ENCODE results near the gene CA4.
"Not testable (repeated sequence)": the region's sequence is repeated elsewhere in the genome, so short reads cannot be mapped to it uniquely, and the experiment has no call there.

Gene CA4

DNA sequence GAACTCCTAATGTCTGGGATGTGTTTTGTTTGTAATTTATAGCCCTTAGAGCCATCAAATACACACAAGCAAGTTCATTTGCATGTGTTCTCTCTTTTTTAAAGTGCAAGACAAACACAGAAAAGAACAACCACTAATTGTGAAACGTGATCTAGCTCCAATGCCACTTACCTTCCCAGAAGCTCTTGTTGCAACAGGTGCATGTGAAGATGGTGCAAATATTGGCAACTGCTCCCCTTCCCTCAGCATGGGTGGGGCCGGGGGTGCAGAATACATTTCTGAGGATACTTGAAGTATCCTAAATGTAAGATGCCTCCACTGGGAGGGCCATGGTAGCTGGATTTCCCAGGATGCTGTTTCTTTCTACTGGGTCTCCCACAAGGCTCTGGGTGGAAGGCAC is 28.4 kb downstream of the CA4 start:
- not testable (repeated sequence) for DNase-seq

DNA sequence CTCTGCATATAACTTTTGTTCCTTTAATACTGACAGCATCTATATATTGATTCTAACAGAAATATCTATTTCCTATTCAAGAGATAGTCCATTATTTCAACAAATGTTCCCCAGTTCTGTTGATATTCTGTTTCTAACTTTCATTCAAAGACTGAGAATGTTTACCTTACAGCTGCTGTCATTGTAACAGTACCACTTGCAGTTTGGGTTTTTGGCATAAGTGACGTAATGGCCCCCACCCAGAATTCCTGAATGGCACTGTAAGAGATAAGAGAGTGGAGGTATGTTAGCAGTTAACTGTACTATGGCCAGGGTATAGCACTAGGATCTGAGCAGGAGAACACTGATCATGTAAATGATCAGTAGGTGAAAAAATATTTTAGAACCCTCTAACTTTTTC is 30.6 kb downstream of the CA4 start:
- not testable (repeated sequence) for DNase-seq

DNA sequence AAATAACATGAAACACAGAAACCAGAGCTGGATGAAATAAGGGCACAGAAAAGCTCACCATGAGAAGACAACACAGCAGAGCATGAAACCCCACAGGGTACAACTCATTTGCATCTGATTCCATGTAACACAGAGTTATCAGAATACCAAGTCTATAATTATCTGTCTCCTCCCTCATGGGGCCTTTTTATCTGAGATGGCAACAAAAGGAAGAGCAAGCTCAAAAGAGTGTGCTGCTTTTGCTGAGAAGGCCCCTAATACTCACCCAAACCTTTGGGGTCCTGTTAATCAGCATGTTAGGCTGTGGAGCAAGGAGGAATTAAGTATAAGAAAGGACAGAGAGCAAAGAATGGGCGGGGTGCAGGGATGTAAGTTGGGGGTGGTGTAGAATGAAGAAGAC is 36.6 kb downstream of the CA4 start:
- DNase-seq = not testable (repeated sequence)

DNA sequence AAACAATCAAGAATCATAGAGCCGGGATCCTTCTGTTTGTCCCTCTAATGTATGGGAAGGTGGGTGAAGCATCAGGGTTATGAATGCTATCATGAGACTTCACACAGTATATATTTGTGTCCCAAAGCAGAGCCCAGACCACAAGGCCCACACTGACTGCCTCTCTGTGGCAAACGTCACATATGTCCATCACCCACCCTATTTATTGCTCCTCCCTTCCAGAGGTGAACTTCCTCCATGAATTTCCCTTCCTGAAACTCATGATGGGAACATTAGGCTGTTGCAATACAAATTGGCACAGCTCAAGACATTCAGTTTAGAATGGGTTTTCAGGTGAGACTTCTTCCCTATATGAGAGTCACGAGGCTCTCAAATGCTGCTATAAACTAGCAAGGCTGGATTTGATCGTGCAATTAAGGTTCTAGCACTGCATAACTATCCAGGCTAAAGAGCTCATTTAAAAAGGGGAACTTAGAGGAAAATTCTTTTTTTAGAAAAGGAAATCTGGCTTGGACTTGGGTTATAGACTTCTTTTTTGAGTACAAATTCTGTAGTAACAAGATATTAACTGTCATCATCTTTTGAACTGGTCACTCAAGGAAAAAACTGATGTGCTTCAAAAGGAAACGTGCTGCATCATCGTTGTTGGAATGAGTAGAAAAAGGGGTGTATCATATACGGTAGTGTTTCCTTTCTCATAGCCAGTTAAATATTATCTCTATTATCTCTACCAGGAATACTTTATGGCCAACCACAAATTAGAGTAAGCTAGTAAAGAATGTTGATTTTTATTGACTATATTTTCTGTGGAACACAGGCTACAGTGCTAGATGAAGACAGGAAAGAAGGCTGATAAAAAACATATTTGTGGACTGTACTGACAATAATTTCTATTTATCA is 37.3 kb downstream of the CA4 start:
- DNase-seq = not testable (repeated sequence)

DNA sequence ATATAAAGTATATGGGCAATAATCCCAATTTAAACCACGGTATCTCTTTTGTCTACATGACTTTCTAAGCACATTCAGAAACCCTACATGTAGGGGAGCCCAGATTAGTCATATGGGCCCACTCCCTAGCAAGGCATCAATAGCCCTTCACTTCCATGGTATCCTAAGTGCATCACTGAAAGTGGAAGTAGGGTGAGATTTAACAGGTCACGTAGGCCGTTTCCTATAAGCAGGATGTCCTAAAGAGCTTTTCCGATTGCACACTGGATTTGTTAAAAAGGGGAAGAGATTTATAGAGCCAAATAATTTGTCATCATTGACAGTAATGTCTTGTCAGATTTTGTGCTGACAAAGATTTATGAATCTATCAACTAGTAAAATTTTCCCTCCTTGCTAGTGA is 39.0 kb downstream of the CA4 start:
- DNase-seq = no peak

DNA sequence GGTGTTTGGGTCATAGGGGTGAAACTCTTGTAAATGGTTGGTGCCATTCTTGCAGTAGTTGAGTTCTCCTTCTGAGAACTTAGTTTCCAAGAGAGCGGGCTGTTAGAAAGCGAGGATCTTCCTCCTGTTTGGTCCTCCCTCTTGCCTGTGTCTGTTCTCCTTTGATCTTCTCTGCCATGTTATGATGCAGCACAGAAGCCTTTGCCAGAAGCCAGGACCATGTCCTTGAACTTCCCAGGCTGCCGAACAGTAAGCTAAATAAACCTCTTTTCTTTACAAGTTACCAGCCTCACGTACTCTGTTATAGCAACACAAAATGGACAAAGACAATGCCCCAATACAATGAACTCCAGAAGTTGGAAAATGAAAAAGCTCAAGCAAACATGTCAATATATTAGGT is 40.3 kb downstream of the CA4 start:
- not testable (repeated sequence) for DNase-seq

DNA sequence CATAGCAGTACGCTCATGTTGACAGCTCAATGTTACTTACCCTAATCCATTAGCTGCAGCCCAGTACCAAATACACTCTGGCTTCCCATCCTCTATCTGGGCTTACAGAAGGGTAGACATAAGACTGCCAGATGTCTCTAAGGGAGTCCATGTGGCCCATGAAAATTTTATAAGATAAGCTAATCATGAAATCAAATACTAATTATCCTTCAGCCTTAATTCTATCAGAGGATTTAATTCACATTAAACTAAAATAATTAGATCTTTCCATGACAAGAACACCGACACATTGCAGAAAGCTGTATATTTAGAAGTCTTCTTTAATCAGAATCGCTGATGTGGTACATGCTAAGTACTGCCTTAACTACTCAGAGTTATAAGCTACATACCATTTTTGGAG is 43.3 kb downstream of the CA4 start:
- not testable (repeated sequence) for DNase-seq

DNA sequence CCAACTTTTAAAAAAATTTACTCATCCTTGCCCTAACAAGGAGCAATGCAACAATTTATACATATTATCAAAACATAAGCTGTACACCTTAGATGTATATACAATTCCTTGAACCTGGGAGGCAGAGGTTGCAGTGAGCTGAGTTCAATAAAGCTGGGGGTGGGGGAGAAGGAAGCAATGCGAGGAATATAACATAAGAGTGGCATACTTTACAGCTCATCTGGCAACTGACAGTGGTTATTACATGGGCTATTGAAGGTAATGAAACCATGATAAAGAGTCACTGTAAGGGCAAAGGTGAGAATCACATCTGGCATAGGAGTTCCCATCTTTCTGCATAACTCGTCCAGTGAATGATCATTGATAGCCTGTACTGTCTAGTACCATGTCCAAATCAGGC is 43.7 kb downstream of the CA4 start:
- no peak for DNase-seq

DNA sequence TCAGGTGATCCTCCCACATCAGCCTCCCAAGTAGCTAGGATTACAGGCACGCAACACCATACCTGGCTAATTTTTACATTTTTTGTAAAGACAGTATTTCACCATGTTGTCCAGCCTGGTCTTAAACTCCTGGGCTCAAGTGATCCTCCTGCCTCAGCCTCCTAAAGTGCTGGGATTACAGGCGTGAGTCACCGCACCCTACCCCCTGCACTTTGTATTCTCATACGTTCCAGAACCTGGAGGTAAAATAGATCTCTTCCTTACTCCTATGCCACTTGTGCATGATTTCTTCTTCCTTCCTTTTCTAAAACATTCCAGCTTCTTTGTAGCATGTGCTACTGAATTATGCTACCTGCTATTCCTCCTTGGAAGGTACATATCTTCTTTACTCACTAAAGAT is 44.4 kb downstream of the CA4 start:
- not testable (repeated sequence) for DNase-seq

DNA sequence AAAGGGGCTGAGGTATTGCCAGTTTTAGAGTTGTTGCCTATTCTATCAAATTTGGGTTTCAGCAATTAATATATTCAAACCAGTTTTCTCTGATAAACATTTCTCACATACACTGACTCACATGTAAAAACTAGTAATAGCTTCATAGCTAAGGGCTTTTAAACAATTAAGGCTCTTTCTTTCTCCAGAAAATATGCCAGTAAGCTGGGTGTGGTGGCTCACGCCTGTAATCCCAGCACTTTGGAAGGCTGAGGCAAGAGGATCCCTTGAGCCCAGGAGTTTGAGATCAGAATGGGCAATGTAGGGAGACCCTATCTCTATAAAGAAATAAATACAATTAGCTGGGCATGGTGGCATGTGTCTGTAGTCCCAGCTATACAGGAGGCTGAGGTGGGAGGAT is 48.9 kb downstream of the CA4 start:
- DNase-seq = not testable (repeated sequence)

DNA sequence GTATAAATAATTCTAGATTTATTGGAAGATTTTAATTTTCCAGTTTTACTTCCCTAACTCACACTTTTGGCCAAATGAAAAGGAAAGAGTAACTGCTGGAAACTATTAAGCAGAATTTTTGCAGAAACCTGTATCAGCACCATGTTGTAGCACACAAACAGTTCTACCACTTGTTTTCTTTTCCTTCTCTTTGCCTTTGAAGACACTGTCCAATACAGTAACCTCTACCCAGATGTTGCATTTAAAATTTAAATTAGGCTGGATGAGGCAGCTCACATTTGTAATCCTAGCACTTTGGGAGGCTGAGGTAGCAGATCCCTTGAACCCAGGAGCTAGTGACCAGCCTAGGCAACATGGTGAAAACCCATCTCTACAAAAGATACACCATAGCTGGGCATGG is 56.0 kb downstream of the CA4 start:
- not testable (repeated sequence) for DNase-seq

DNA sequence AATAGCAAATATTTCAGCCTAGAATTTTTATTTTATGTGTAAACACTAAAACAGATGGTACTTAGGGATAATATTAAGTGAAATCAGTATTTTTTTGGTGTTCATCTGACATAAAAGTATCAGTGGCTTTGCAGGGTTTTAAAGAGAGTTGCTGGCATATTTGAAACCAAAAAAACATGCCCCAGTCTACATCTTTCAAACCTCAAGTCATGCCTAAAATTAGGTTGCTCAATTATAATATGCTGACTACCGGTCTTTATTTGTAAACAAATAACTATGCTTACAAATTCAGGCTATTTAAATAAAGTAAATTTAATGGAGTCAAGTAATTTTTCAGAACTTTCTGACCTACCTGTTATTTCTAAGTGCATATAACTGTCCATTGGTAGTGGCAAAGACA is 58.5 kb downstream of the CA4 start:
- not testable (repeated sequence) for DNase-seq

All from GOT3 (cell line).